ENCODE data around the gene UBE3B. TPM values are rescaled to one million over a fixed set of nuclear protein-coding genes. Genes with fewer than 3 reads are reported as not detected.

The UBE3B gene
- total RNA-seq, 1 experiment from 2014 or later = 48.6 TPM

GRCh38 chr12:109537136-109537535 lies 59.7 kb downstream of the UBE3B start:
- H3K4me1 Mint-ChIP-seq (ENCODE audit: low read depth, unreplicated experiment) = no peaks in the 10 kb centered on the region
- no TSS peak for BruUV-seq (replicated peaks)
- TF ChIP-seq, protein P1, sequence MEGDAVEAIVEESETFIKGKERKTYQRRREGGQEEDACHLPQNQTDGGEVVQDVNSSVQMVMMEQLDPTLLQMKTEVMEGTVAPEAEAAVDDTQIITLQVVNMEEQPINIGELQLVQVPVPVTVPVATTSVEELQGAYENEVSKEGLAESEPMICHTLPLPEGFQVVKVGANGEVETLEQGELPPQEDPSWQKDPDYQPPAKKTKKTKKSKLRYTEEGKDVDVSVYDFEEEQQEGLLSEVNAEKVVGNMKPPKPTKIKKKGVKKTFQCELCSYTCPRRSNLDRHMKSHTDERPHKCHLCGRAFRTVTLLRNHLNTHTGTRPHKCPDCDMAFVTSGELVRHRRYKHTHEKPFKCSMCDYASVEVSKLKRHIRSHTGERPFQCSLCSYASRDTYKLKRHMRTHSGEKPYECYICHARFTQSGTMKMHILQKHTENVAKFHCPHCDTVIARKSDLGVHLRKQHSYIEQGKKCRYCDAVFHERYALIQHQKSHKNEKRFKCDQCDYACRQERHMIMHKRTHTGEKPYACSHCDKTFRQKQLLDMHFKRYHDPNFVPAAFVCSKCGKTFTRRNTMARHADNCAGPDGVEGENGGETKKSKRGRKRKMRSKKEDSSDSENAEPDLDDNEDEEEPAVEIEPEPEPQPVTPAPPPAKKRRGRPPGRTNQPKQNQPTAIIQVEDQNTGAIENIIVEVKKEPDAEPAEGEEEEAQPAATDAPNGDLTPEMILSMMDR (IDR thresholded peaks at IDR 0.05; ENCODE audit: unreplicated experiment) = no peak
- H3K36me3 Mint-ChIP-seq (ENCODE audit: insufficient read depth, unreplicated experiment) = peaks cover under 1% of the 10 kb centered on the region
- CTCF ChIA-PET = no interaction called here
- no peaks in the 10 kb centered on the region for H3K27me3 Mint-ChIP-seq (ENCODE audit: unreplicated experiment)
- no peak overlapping the region for H3K4me3 Mint-ChIP-seq (ENCODE audit: low read depth, unreplicated experiment)
- no peaks in the 10 kb centered on the region for H3K9me3 Mint-ChIP-seq (ENCODE audit: low read depth, unreplicated experiment)
- intact Hi-C loops (cut with micrococcal nuclease; ENCODE audit: unreplicated experiment) = no loop called here
- no peak for DNase-seq
- H3K27ac Mint-ChIP-seq (ENCODE audit: unreplicated experiment) = no peak overlapping the region

GRCh38 chr12:109538191-109538863 lies 60.9 kb downstream of the UBE3B start:
- CTCF ChIA-PET = no interaction called here
- no peak overlapping the region for H3K27ac Mint-ChIP-seq (ENCODE audit: unreplicated experiment)
- no peaks in the 10 kb centered on the region for H3K27me3 Mint-ChIP-seq (ENCODE audit: unreplicated experiment)
- no TSS peak for BruUV-seq (replicated peaks)
- DNase-seq = no peak
- H3K4me1 Mint-ChIP-seq (ENCODE audit: low read depth, unreplicated experiment) = no peaks in the 10 kb centered on the region
- TF ChIP-seq, protein P1 (IDR thresholded peaks at IDR 0.05; ENCODE audit: unreplicated experiment) = no peak
- H3K36me3 Mint-ChIP-seq (ENCODE audit: insufficient read depth, unreplicated experiment) = no peaks in the 10 kb centered on the region
- no peak overlapping the region for H3K4me3 Mint-ChIP-seq (ENCODE audit: low read depth, unreplicated experiment)
- intact Hi-C loops (cut with micrococcal nuclease; ENCODE audit: unreplicated experiment) = no loop called here
- no peaks in the 10 kb centered on the region for H3K9me3 Mint-ChIP-seq (ENCODE audit: low read depth, unreplicated experiment)

- no peaks in the 10 kb centered on the region for H3K9me3 Mint-ChIP-seq (ENCODE audit: low read depth, unreplicated experiment)
- TF ChIP-seq, protein P1 (IDR thresholded peaks at IDR 0.05; ENCODE audit: unreplicated experiment) = no peak
- no peaks in the 10 kb centered on the region for H3K4me1 Mint-ChIP-seq (ENCODE audit: low read depth, unreplicated experiment)
- CTCF ChIA-PET = no interaction called here
- H3K4me3 Mint-ChIP-seq (ENCODE audit: low read depth, unreplicated experiment) = no peak overlapping the region
- H3K36me3 Mint-ChIP-seq (ENCODE audit: insufficient read depth, unreplicated experiment) = no peaks in the 10 kb centered on the region
- intact Hi-C loops (cut with micrococcal nuclease; ENCODE audit: unreplicated experiment) = no loop called here
- H3K27me3 Mint-ChIP-seq (ENCODE audit: unreplicated experiment) = no peaks in the 10 kb centered on the region
- H3K27ac Mint-ChIP-seq (ENCODE audit: unreplicated experiment) = no peak overlapping the region
- DNase-seq = no peak
- no TSS peak for BruUV-seq (replicated peaks)
Measured at GRCh38 chr12:109539508-109539907, 62.1 kb downstream of the UBE3B start.

- intact Hi-C loops (cut with micrococcal nuclease; ENCODE audit: unreplicated experiment) = no loop called here
Measured at GRCh38 chr12:109540526-109541412, 63.3 kb downstream of the UBE3B start.

More at GRCh38 chr12:109540526-109541412, 63.3 kb downstream of the UBE3B start:
- no peak overlapping the region for H3K4me3 Mint-ChIP-seq (ENCODE audit: low read depth, unreplicated experiment)
- no peaks in the 10 kb centered on the region for H3K36me3 Mint-ChIP-seq (ENCODE audit: insufficient read depth, unreplicated experiment)
- peaks cover 8% of the 10 kb centered on the region for H3K4me1 Mint-ChIP-seq (ENCODE audit: low read depth, unreplicated experiment)
- H3K9me3 Mint-ChIP-seq (ENCODE audit: low read depth, unreplicated experiment) = no peaks in the 10 kb centered on the region
- CTCF ChIA-PET = no interaction called here
- BruUV-seq (replicated peaks) = no TSS peak
- DNase-seq = no peak
- H3K27me3 Mint-ChIP-seq (ENCODE audit: unreplicated experiment) = no peaks in the 10 kb centered on the region
- TF ChIP-seq, protein P1 (IDR thresholded peaks at IDR 0.05; ENCODE audit: unreplicated experiment) = no peak
- no peak overlapping the region for H3K27ac Mint-ChIP-seq (ENCODE audit: unreplicated experiment)

Measured in Calu3 (cell line).